GM12878 (cell line): ENCODE data around the gene PLB1. TPM values are rescaled to one million over a fixed set of nuclear protein-coding genes. Genes with fewer than 3 reads are reported as not detected.

Experiments
- ATAC-seq: fragments of 200-7000 bp; cut with Tn5 transposase; 3 replicates; pipeline ENCODE4 v1.9.1; 2020; ENCODE audit warnings: mild to moderate bottlenecking, moderate library complexity
- BruUV-seq: library from RNA; stranded (reverse); fragments of 400-500 nt; replicated peaks from 2 replicates; lab custom pipeline; 2021; lab: Mats Ljungman, UMichigan
- CTCF ChIA-PET: fragments of 300-600 bp; sonication (Branson Sonifier 250); formaldehyde crosslinking; extraction: SDS; loops from one replicate; lab custom pipeline; 2021; ENCODE audit warnings: inconsistent platforms; lab: Yijun Ruan, JAX
- POLR2A ChIA-PET: fragments of 350-600 bp; formaldehyde crosslinking; extraction: SDS; loops from one replicate; lab custom pipeline; 2021; ENCODE audit warnings: inconsistent platforms; lab: Charles Lee
- RAD21 ChIA-PET: fragments of 300-600 bp; sonication (Branson Sonifier 250); formaldehyde crosslinking; loops from one replicate; lab custom pipeline; 2023; ENCODE audit warnings: antibody characterized with exemption; ENCODE audit not compliant: unreplicated experiment; lab: Charles Lee
- SMC1A ChIA-PET: fragments of 300-600 bp; sonication (Branson Sonifier 250); formaldehyde crosslinking; loops from one replicate; lab custom pipeline; 2023; ENCODE audit not compliant: unreplicated experiment, uncharacterized antibody; lab: Charles Lee
- DNase-seq: peaks from one replicate; pipeline ENCODE4 v3.0.0-alpha.2; 2011; ENCODE audit warnings: low read depth, low spot score
- FAIRE-seq: peaks from 3 replicates; lab custom pipeline; 2011; peaks lifted over from hg19 to GRCh38; lab: Jason Lieb, UNC
- H2AFZ ChIP-seq: 2 replicates; pipeline ENCODE4 v1.6.0; 2011; ENCODE audit warnings: low read depth, low read length, control low read depth; ENCODE audit not compliant: control insufficient read depth
- H3K27ac ChIP-seq: 2 replicates; pipeline ENCODE4 v1.5.1; 2011; ENCODE audit warnings: control low read depth; ENCODE audit not compliant: control insufficient read depth, insufficient read depth
- H3K27me3 ChIP-seq, 2 experiments: replicated peaks in 1 of 2; 2 replicates each; pipeline versions ENCODE4 v1.6.0 to v1.6.1; 2011; ENCODE audit warnings: low read length in 1 of 2; ENCODE audit not compliant: control insufficient read depth in 2 of 2, insufficient read depth in 2 of 2
- H3K36me3 ChIP-seq, 2 experiments: 2 replicates each; pipeline ENCODE4 v1.5.1; 2011; ENCODE audit warnings: low read length in 1 of 2; ENCODE audit not compliant: control insufficient read depth in 2 of 2, insufficient read depth in 2 of 2
- H3K4me1 ChIP-seq: 2 replicates; pipeline ENCODE4 v1.6.1; 2011; ENCODE audit warnings: mild to moderate bottlenecking, low read length, moderate library complexity, mixed read lengths; ENCODE audit not compliant: control insufficient read depth, insufficient read depth
- H3K4me2 ChIP-seq: 2 replicates; pipeline ENCODE4 v1.6.0; 2011; ENCODE audit warnings: control low read depth; ENCODE audit not compliant: control insufficient read depth, insufficient read depth
- H3K4me3 ChIP-seq: fragments of 200-600 bp; sonication (generic); 2 replicates; pipeline ENCODE4 v1.5.1; 2016
- H3K79me2 ChIP-seq: 2 replicates; pipeline ENCODE4 v1.6.0; 2011; ENCODE audit warnings: low read length; ENCODE audit not compliant: control insufficient read depth, insufficient read depth
- H3K9ac ChIP-seq: 2 replicates; pipeline ENCODE4 v1.8.0; 2011; ENCODE audit warnings: low read length, control low read depth, mixed read lengths; ENCODE audit not compliant: control insufficient read depth, insufficient read depth
- H3K9me3 ChIP-seq: replicated peaks from 3 replicates; pipeline ENCODE4 v1.5.1; 2011; ENCODE audit warnings: mild to moderate bottlenecking, low read length; ENCODE audit not compliant: control insufficient read depth, insufficient read depth
- H4K20me1 ChIP-seq: 2 replicates; pipeline ENCODE4 v1.6.0; 2011; ENCODE audit not compliant: control insufficient read depth, insufficient read depth
- EED ChIP-seq: sonication (generic); IDR thresholded peaks from 2 replicates; pipeline ENCODE4 v1.6.1; 2016; ENCODE audit warnings: antibody characterized with exemption, low read depth
- MXI1 ChIP-seq: fragments of 150-350 bp; IDR thresholded peaks from 2 replicates; pipeline ENCODE4 v1.6.1; 2011; ENCODE audit warnings: low read depth, mild to moderate bottlenecking, inconsistent platforms, low read length, improper control_type of control experiment
- SMAD1 ChIP-seq: fragments of 450-650 bp; IDR thresholded peaks from 2 replicates; pipeline ENCODE4 v1.6.1; 2018; ENCODE audit warnings: mild to moderate bottlenecking, low read depth; ENCODE audit not compliant: partially characterized antibody
- SREBF2 ChIP-seq: IDR thresholded peaks from 2 replicates; pipeline ENCODE4 v1.6.1; 2012; ENCODE audit warnings: mild to moderate bottlenecking, low read length
- ZNF217 ChIP-seq: fragments of 450-650 bp; IDR thresholded peaks from 2 replicates; pipeline ENCODE4 v1.6.1; 2017; ENCODE audit warnings: antibody characterized with exemption, mild to moderate bottlenecking
- ZNF24 ChIP-seq: fragments of 450-650 bp; IDR thresholded peaks from 2 replicates; pipeline ENCODE4 v1.6.1; 2017; ENCODE audit warnings: antibody characterized with exemption, mild to moderate bottlenecking
- ZNF274 ChIP-seq: IDR thresholded peaks from one replicate; pipeline ENCODE4 v1.8.0; 2011; ENCODE audit not compliant: insufficient read length, insufficient read depth
- WGBS: methylation state at CpG from one replicate; pipeline ENCODE4 v1.1.6; 2016; ENCODE audit warnings: low lambda C conversion rate; ENCODE audit not compliant: insufficient replicate concordance, insufficient coverage; ENCODE audit errors: missing lambda C conversion rate; 5-methylcytosine and 5-hydroxymethylcytosine counted together
- in situ Hi-C: fragments of 300-500 bp; cut with MboI; formaldehyde crosslinking; loops from 9 replicates; pipeline ENCODE4 v1.14.3; 2018; ENCODE audit warnings: mixed read lengths
- intact Hi-C: fragments of 100-400 bp; cut with micrococcal nuclease; formaldehyde crosslinking; loops from one replicate; pipeline ENCODE4 v1.14.2; 2022; ENCODE audit not compliant: unreplicated experiment
- polyA plus RNA-seq, 11 experiments: library from polyadenylated mRNA; depleted of rRNA in 4 of 11; unstranded in 6 of 11; stranded (reverse) in 5 of 11; fragments of >200 nt; fragmentation: Nextera tagmentation in 4 of 11; fragmentation: Illumina TruSeq in 1 of 11; extraction: Ambion mirVana in 4 of 11; extraction: Trizol in 1 of 11; gene quantifications; 1 replicate in 1 of 11; 2 replicates in 10 of 11; pipeline versions ENCODE4 v1.2.1 to v1.2.3, GENCODE V29; 2011 to 2016; ENCODE audit warnings: inconsistent platforms in 2 of 11, missing spikeins in 2 of 11, low read depth in 1 of 11
- total RNA-seq, 4 experiments: library from RNA; depleted of rRNA in 3 of 4; stranded (reverse); fragments of >200 nt in 3 of 4; fragmentation: Illumina TruSeq in 1 of 4; extraction: Trizol in 1 of 4; gene quantifications; 2 replicates each; pipeline versions ENCODE4 v1.2.1 to v1.2.3, GENCODE V29; 2013 to 2021

PLB1 gene
- total and polyA plus RNA-seq, 10 of the 15 experiments (the other 5 are each of a cell fraction or from before 2014, with no cell fraction given) = 0.03 to 0.49 (median 0.28) TPM

DNA sequence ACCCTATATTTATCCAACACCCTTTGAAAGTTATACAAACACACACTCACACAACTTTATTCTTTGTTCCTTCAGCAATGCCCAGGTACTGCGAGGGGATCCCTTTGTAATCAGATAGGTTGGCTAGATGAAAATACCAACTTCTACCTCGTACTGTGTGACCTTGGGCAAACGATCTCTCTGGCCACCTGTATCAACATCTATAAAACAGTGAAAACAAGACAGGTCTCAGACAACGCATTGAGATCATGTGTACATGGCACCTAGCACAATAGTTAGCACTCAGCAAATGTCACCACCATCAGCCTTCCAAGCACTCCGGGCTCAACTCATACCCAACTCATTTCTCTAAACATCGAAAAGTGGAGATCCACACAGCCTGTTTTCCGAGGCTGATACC lies 137.3 kb downstream of the PLB1 start:
- ATAC-seq = no peak
- Histone ChIP-seq H3K9ac (no peak overlapping the region), H2AFZ (no peak overlapping the region), H3K79me2 (no peaks in the 10 kb centered on the region), H3K4me1 (no peaks in the 10 kb centered on the region), H3K9me3 (no peaks in the 10 kb centered on the region), H3K4me3 (no peak overlapping the region), H3K27ac (no peak overlapping the region), H3K36me3 (no peaks in the 10 kb centered on the region), H4K20me1 (no peaks in the 10 kb centered on the region), H3K4me2 (no peak overlapping the region), H3K27me3 (no peaks in the 10 kb centered on the region)
- DNase-seq = no peak
- WGBS = 38% methylated on average over 7 of the region's 7 CpGs
- RAD21 ChIA-PET = no interaction called here
- BruUV-seq = no TSS peak
- CTCF ChIA-PET = no interaction called here
- SMC1A ChIA-PET = no interaction called here
- POLR2A ChIA-PET = no interaction called here
- no peak for FAIRE-seq
- intact Hi-C loops (no loop called here), in situ Hi-C loops (no loop called here)
- TF ChIP-seq ZNF274 (no peak), ZNF24 (no peak), MXI1 (no peak), ZNF217 (no peak)

DNA sequence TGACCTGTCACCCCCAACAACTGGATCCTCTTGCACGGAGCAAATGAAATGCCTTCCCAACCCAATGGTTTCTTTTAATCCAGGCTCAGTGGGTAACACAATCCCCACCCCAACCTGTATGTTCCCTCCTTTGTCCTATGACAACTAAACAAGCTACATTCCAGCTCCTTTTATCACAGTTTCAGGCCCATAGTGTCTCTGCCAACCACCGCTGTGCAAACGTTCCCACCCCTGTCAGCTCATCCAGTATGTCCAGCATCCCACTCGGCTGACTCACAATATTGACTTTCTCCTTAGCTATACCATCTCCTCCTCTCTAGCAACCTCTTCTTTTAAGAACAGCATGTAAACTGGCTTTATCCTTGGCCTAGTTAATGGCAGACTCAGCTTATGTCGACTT lies 137.9 kb downstream of the PLB1 start:
- Histone ChIP-seq H3K4me3 (no peak overlapping the region), H3K4me2 (no peak overlapping the region), H3K27me3 (no peaks in the 10 kb centered on the region), H2AFZ (no peak overlapping the region), H3K27ac (no peak overlapping the region), H3K79me2 (no peaks in the 10 kb centered on the region), H3K4me1 (no peaks in the 10 kb centered on the region), H4K20me1 (no peaks in the 10 kb centered on the region), H3K36me3 (no peaks in the 10 kb centered on the region), H3K9ac (no peak overlapping the region), H3K9me3 (no peaks in the 10 kb centered on the region)
- BruUV-seq = no TSS peak
- POLR2A ChIA-PET = no interaction called here
- DNase-seq (no peak), FAIRE-seq (no peak), ATAC-seq (no peak)
- CTCF ChIA-PET = interaction anchor here (0.6 kb wide), 1 partner anchor 152 kb away, joined by 3 read pairs; no protein-coding TSS in a partner anchor
- in situ Hi-C loops = no loop called here
- RAD21 ChIA-PET = no interaction called here
- SMC1A ChIA-PET = no interaction called here
- 60% methylated on average over 5 of the region's 5 CpGs for WGBS
- intact Hi-C loops = no loop called here
- TF ChIP-seq EED = no peak
- no peak for TF ChIP-seq SMAD1
- TF ChIP-seq SREBF2 = no peak
